Right cardiac atrium (tissue), 5 donors: ENCODE data around the gene ZNF641. TPM values are rescaled to one million over a fixed set of nuclear protein-coding genes. Genes with fewer than 3 reads are reported as not detected.

Source experiments
- ATAC-seq, 2 donors: fragments of 200-7000 bp; cut with Tn5 transposase; one replicate each; pipeline versions ENCODE4 v1.8.0 to v1.9.1; 2020; ENCODE audit warnings: moderate library complexity in 2 of 2, mild to moderate bottlenecking in 1 of 2
- DNase-seq, 3 donors: peaks; one replicate each; pipeline ENCODE4 v3.0.0-alpha.2; 2020
- H3K27ac ChIP-seq: one replicate; pipeline ENCODE4 v1.5.1; 2013; ENCODE audit warnings: mild to moderate bottlenecking, low read length, control low read depth, moderate library complexity
- H3K27me3 ChIP-seq: one replicate; pipeline ENCODE4 v1.6.1; 2013; ENCODE audit not compliant: control insufficient read depth, insufficient read depth
- H3K4me1 ChIP-seq: one replicate; pipeline ENCODE4 v1.6.1; 2013; ENCODE audit warnings: low read length; ENCODE audit not compliant: control insufficient read depth, insufficient read depth
- H3K4me3 ChIP-seq: one replicate; pipeline ENCODE4 v1.5.1; 2013; ENCODE audit warnings: low read length, control low read depth
- H3K9me3 ChIP-seq: one replicate; pipeline ENCODE4 v1.6.1; 2013; ENCODE audit warnings: low read length; ENCODE audit not compliant: control insufficient read depth
- WGBS: extraction: QIAGEN DNeasy Blood & Tissue Kit; methylation state at CpG from one replicate; pipeline ENCODE4 v1.1.7; 2013; 5-methylcytosine and 5-hydroxymethylcytosine counted together
- intact Hi-C, 4 donors: fragments of 100-400 bp; cut with DNase I; formaldehyde crosslinking; loops; one replicate each; pipeline versions ENCODE4 v1.11.0 to v1.14.0; 2022 to 2023
- polyA plus RNA-seq: library from polyadenylated mRNA; stranded (reverse); fragments of 200-250 nt; gene quantifications from one replicate; pipeline ENCODE4 v1.2.3, GENCODE V29; 2013
- total RNA-seq, 4 donors: library from RNA; stranded (reverse); fragmentation: NEBNext Ultra II Directional; extraction: Animal tissue kit (Norgen Biotek cat#: 25700); gene quantifications; one replicate each; pipeline ENCODE4 v1.2.1, GENCODE V29; 2021
- donor health status: healthy with polysubstance abuse.
- donor health status: DM: no; HTN: yes; CAD: no.
- donor health status: DM: no; HTN: no; CAD: no.
- donor health status: DM: no; HTN: yes; CAD: no; lungs with severe emphysema.
- donor health status: DM: yes; HTN: yes; CAD: no.

The ZNF641 gene
- total and polyA plus RNA-seq, 5 donors = 4.0 to 20.7 (median 14.9) TPM

DNA sequence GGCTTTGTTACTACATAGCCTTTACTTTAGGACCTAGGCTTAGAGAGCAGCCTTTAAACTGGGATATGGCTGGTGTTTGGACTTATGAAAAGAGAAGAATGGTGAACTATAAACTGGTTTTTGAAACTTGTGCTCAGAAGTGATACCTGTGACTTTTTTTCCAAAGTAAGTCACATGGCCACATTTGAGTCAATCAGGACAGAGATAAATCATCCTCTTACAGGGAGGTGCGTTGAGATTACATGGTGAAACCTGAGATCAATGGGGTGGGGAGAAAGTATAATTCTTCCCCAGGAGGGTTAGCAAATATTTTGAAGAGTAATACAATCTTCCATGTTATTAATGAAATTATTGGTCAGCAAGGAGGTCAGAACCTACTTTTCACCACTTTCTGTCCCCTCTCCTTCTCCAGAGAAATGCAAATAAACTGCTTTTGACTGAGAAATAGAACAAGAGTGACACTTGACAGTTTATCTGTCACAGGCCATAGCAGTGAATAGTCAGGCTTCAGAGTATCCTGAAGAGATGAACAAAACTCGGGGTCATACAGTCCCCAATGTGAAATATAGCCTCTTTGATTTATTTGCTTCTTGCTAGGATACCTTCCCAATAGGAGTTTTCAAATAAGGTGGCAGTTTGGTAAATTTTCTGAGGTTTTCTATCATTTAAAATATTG lies 11.1 kb upstream of the ZNF641 start:
- no peaks in the 10 kb centered on the region for H3K4me1 ChIP-seq
- no peaks in the 10 kb centered on the region for H3K9me3 ChIP-seq
- WGBS = 81% methylated on average over 2 of the region's 2 CpGs
- no peak for DNase-seq
- intact Hi-C loops = no loop called here
- H3K4me3 ChIP-seq = no peak overlapping the region
- no peak overlapping the region for H3K27ac ChIP-seq
- ATAC-seq = no peak
- no peaks in the 10 kb centered on the region for H3K27me3 ChIP-seq

DNA sequence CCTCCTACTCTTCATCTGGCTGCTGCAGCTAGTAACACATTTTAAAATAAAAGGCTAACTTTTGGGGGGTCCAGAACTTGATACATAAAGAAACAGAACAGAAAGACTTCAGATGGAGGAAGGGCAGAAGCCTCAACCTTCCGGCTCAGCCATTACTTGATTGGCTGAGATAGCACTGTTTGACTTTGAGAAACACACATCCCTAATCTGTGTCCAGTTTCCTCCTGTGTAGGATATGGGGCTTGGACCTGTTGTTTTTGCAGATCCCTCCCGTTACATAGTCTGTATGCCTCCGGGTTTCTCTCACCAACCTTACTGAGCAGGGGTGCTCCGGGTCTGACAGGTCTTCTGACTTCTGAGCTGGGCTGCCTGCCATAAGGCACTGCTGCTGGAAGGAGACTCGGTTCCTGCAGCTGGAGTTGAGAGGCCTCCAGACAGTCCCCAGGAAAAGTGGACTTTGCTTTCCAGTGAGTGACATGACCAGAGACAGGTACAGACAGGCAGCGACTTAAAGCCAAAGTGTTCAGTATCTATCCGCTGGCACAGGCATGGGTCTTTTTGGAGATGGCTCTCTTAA lies 8.3 kb upstream of the ZNF641 start:
- H3K4me1 ChIP-seq = no peaks in the 10 kb centered on the region
- intact Hi-C loops = no loop called here
- no peak for DNase-seq
- no peak overlapping the region for H3K27ac ChIP-seq
- no peaks in the 10 kb centered on the region for H3K9me3 ChIP-seq
- H3K27me3 ChIP-seq = no peaks in the 10 kb centered on the region
- WGBS = 82% methylated on average over 7 of the region's 7 CpGs
- H3K4me3 ChIP-seq = no peak overlapping the region
- ATAC-seq = peak; percentile 16 to 51

DNA sequence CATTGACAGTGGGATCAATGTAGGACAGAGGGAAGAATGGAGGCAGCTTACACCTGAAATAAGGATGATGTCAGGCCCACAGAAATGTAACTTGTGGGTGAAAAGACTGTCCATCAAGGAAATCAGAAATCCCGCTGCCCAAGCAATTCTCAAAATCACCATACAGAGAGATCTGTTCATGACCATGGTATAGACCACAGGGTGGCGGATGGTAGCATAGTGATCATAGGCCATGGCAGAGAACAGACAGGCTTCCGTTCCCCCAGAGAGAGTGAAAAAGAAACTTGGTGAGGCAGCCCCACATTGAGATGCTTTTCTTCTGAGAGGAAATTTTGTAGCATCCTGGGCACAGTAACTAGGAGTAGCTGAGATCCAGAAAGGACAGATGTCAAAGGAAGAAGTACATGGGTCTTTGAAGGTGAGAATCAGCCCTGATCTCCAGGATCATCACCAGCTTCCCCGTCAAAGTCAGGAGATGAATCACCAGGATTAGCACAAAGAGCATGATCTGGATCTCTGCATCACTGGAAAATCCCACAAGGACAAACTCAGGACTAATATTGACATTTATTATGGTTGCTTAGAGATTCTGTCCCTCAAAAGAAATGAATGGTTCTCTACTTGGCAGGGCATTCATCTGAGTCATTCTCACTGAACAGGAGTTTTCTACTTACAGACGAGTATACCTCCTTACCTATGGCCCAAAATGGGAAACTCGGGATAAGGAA lies 5.5 kb upstream of the ZNF641 start:
- no peak overlapping the region for H3K4me3 ChIP-seq
- H3K27me3 ChIP-seq = no peaks in the 10 kb centered on the region
- ATAC-seq = no peak
- WGBS = 90% methylated on average over 6 of the region's 6 CpGs
- intact Hi-C loops = no loop called here
- peaks cover 2% of the 10 kb centered on the region for H3K4me1 ChIP-seq
- no peak for DNase-seq
- H3K27ac ChIP-seq = no peak overlapping the region
- no peaks in the 10 kb centered on the region for H3K9me3 ChIP-seq

DNA sequence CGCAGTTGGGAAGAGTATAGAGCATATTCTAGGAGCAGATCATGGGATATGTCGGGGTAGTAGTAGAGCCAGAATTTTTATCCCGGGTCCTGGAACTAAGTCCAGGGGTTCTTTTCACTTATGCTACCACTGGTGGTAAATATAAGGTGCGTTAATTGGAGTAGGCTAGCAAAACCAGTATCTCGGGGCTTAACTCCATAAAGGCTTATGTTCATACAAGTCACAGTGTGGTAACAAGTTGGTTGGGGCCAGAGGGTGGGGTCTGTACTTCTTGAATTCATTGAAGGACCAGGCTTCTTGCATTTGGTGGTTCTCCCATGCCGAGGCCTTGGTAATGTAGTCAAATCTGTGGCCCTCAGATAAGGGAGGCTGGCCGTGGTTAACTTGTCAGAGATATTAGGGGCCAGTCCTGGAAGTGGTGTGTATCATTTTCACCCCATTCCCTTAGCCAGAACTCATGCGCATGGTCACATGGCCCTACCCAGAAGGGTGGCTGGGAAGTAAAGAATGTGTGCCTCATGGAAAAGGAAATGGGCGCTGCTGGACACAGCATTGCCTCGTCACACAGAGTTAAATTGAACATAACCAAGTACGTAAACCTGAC lies 1.5 kb upstream of the ZNF641 start:
- intact Hi-C loops = no loop called here
- H3K9me3 ChIP-seq = no peaks in the 10 kb centered on the region
- peaks cover 2% of the 10 kb centered on the region for H3K4me1 ChIP-seq
- no peak overlapping the region for H3K4me3 ChIP-seq
- no peak overlapping the region for H3K27ac ChIP-seq
- H3K27me3 ChIP-seq = no peaks in the 10 kb centered on the region
- DNase-seq (no peak), ATAC-seq (no peak)
- 94% methylated on average over 11 of the region's 11 CpGs for WGBS

DNA sequence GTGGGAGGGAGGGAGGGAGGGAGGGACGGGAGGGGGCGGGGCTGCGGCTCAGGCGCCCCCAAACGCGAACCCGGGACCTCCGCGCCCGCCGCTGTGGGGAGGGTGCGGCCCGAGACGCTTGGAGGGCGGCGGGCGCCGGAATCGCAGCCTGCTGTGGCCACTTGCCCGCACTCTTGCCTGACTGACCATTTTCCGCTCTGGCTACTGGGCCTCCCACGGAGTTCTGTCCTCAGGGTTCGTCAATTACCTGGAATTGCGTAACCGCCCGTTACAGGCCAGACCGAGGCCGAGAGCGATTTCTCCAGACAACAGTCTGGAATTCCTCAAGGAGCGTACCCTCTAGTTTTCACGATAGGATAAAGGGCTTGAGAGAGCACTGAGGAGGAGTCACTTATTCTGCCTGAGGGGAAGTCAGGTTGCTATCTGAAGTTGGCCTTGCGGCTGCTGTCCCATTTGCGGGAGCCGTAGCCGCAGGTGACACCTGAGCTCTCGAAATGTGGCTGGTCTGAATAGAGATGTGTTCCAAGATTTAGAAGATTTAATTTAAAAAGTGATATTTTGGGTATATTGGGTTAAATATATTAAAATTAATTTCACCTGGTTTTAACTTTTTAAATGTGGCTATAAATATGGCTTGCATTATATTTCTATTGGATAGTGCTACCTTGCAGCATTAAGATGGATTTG lies 446 bp upstream of the ZNF641 start:
- ATAC-seq = peak; percentile 83 to 87
- WGBS = 1% methylated on average over 35 of the region's 36 CpGs

DNA sequence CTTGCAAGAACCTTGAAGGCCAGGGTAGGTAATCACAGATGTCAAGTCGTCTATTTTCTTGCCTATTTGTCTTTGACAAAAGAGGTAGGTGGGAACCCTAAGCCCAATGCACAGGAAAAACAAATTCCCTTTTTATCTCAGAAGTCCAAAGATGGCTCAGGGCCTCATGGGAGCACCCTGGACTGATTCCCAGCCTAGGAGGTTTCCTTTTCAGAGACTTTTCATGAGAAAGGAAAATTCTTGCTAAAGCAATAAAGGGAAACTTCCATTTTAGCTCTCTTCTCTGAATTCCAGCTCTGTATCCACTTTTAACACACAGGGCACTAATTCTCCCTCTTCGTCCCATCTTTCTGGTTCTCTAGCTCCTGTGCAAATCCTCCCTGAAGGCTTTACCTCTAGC lies 1.2 kb downstream of the ZNF641 start:
- intact Hi-C loops = loop anchor here in 1 of 4 donors (10.0 kb wide), 1 partner anchor 155 kb away; no protein-coding TSS in a partner anchor
- Histone ChIP-seq H3K9me3 (no peaks in the 10 kb centered on the region), H3K4me3 (peak overlapping the region; percentile 56), H3K27me3 (no peaks in the 10 kb centered on the region), H3K27ac (peak overlapping the region; percentile 93), H3K4me1 (peaks cover 2% of the 10 kb centered on the region)
- ATAC-seq (peak; percentile 11 to 61), DNase-seq (peak; percentile 63 to 83 (median 82))
- 26% methylated on average over 2 of the region's 2 CpGs for WGBS

More for the DNA sequence above, 446 bp upstream of the ZNF641 start:
- H3K4me3 ChIP-seq = peak overlapping the region; percentile 56
- peak in 1 of 3 donors; percentile 94 for DNase-seq
- H3K27me3 ChIP-seq = no peaks in the 10 kb centered on the region
- H3K9me3 ChIP-seq = no peaks in the 10 kb centered on the region
- H3K27ac ChIP-seq = peak overlapping the region; percentile 98
- H3K4me1 ChIP-seq = peaks cover 2% of the 10 kb centered on the region
- intact Hi-C loops = no loop called here

DNA sequence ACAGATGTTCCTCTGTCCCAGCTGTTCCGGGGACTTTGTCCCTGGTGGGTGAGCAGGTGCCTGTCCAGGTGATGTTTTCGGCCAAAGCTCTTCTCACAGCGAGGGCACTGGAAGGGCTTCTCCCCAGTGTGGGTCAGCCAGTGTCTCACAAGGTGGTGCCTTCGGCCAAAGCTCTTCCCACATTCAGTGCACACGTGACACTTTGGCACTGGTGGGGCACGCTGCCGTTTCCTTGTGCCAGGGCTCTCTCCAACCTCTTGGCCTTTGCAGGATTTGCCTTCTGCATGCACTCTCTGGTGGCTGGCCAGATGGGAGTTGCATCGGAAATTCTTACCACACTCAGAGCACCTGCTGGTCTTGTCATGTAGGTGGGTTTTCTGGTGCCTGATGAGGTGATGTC lies 7.7 kb downstream of the ZNF641 start:
- 94% methylated on average over 8 of the region's 8 CpGs for WGBS
- H3K27me3 ChIP-seq = no peaks in the 10 kb centered on the region
- no peak for ATAC-seq
- DNase-seq = no peak
- no peaks in the 10 kb centered on the region for H3K9me3 ChIP-seq
- intact Hi-C loops = loop anchor here in 1 of 4 donors (10.0 kb wide), 1 partner anchor 148 kb away; no protein-coding TSS in a partner anchor
- H3K4me3 ChIP-seq = no peak overlapping the region
- H3K27ac ChIP-seq = no peak overlapping the region
- H3K4me1 ChIP-seq = no peaks in the 10 kb centered on the region

DNA sequence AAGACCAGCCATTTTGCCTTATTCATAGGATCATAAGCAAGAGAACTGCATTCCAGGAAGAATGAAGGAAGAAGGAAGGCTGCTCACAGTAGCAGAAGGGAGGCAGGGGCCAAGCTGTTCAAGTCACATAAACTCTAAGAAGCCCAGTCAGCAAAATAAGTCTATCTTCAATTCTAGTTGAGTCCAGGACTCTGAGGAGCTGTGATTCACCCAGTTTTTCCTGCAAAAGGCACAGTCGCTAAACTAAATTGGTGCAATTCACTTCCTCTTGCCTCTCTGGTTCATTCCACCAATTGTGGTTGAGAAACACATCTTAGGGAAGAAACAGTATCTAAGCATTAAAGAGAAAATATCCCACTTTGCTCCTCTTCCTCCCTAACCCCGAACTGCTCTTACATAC lies 9.8 kb downstream of the ZNF641 start:
- 92% methylated on average over 2 of the region's 2 CpGs for WGBS
- Histone ChIP-seq H3K9me3 (no peaks in the 10 kb centered on the region), H3K4me3 (no peak overlapping the region), H3K27ac (no peak overlapping the region), H3K27me3 (no peaks in the 10 kb centered on the region), H3K4me1 (no peaks in the 10 kb centered on the region)
- DNase-seq (no peak), ATAC-seq (no peak)
- intact Hi-C loops = loop anchor here in 1 of 4 donors (10.0 kb wide), 1 partner anchor 146 kb away; no protein-coding TSS in a partner anchor

DNA sequence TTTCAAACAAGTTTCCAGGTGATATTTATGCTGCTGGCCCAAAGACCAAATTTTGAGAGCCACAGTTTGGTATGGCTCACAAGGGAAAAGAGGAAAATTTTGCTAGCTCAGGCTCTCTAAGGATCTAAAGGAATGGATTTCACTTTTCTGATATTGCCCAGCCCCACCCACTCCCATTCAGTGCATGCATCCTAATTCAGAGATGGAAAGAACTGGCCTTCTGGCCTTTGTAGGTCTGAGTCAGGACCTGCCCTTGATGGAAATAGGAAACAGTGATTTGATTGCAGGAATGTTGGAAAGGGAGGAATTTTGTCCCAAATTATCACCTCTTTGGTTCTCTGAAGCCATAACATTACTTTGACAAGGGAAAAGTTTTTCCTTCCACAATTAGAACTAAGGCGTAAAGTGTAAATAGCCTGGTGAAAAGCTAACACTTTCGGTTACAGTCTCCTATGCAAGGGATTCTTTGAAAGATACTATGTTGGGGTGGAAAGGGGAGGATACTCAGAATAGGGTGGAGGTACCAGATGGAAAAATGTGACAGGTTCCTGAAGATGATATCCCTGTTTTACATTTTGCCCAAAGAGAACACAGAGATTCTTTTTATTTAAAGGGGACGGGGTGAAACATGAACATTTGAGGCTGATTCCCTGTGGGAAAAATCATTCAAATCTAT lies 11.1 kb downstream of the ZNF641 start:
- Histone ChIP-seq H3K27me3 (no peaks in the 10 kb centered on the region), H3K4me3 (no peak overlapping the region), H3K9me3 (no peaks in the 10 kb centered on the region), H3K4me1 (no peaks in the 10 kb centered on the region), H3K27ac (no peak overlapping the region)
- intact Hi-C loops = loop anchor here in 1 of 4 donors (10.0 kb wide), 1 partner anchor 145 kb away; no protein-coding TSS in a partner anchor
- peak in 1 of 2 donors; percentile 84 for ATAC-seq
- WGBS = 91% methylated on average over 3 of the region's 3 CpGs
- DNase-seq = no peak

DNA sequence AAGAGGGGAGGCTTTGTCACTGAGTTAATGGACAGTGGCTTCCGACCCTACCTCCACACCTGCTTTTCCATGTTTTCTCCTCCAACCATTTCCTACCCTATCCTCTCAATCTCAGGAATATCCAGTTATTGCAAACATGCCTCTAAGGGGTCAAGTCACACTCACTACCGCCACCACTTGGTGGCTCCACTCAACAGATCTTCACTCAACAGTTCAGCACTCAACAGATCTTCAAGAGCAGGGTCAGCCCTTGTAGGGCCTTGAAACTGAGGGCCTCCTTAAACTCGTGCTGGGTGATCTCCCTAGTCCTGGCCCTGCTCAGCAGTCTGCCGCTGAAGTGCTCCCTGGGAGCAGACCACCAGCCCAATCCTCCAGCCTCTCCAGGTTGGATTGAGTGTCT lies 14.2 kb downstream of the ZNF641 start:
- intact Hi-C loops = no loop called here
- no peak overlapping the region for H3K4me3 ChIP-seq

More for the DNA sequence above, 14.2 kb downstream of the ZNF641 start:
- DNase-seq (peak in 1 of 3 donors; percentile 45), ATAC-seq (no peak)
- H3K4me1 ChIP-seq = no peaks in the 10 kb centered on the region
- no peak overlapping the region for H3K27ac ChIP-seq
- WGBS = 53% methylated on average over 4 of the region's 4 CpGs
- no peaks in the 10 kb centered on the region for H3K27me3 ChIP-seq
- no peaks in the 10 kb centered on the region for H3K9me3 ChIP-seq
